H9 (cell line): Measurements from ENCODE around the gene BEST3. TPM values are rescaled to one million over a fixed set of nuclear protein-coding genes. Genes with fewer than 3 reads are reported as not detected.

Experiments used
- DNase-seq: peaks from one replicate; pipeline ENCODE4 v3.0.0-alpha.2; 2017
- H2AFZ ChIP-seq: one replicate; pipeline ENCODE4 v1.6.1; 2013; ENCODE audit warnings: mild to moderate bottlenecking, low read length, control low read depth, moderate library complexity
- H2AK5ac ChIP-seq: 2 replicates; pipeline ENCODE4 v1.6.1; 2013; ENCODE audit warnings: low read length, control low read depth, mixed read lengths; ENCODE audit not compliant: insufficient read length
- H2BK120ac ChIP-seq: one replicate; pipeline ENCODE4 v1.6.1; 2013; ENCODE audit warnings: low read depth, mild to moderate bottlenecking, low read length, control low read depth, inconsistent platforms; ENCODE audit not compliant: poor library complexity, severe bottlenecking
- H2BK12ac ChIP-seq: 2 replicates; pipeline ENCODE4 v1.6.1; 2013; ENCODE audit warnings: low read length, control low read depth, mixed read lengths, low read depth; ENCODE audit not compliant: insufficient read length
- H2BK15ac ChIP-seq: 2 replicates; pipeline ENCODE4 v1.6.1; 2013; ENCODE audit warnings: low read depth, low read length, control low read depth
- H2BK20ac ChIP-seq: one replicate; pipeline ENCODE4 v1.6.1; 2013; ENCODE audit warnings: low read depth, mild to moderate bottlenecking, low read length, control low read depth, inconsistent platforms; ENCODE audit not compliant: poor library complexity, severe bottlenecking
- H2BK5ac ChIP-seq: 2 replicates; pipeline ENCODE4 v1.6.1; 2013; ENCODE audit warnings: low read length, control low read depth, mixed read lengths; ENCODE audit not compliant: insufficient read length
- H3K14ac ChIP-seq: 2 replicates; pipeline ENCODE4 v1.6.1; 2013; ENCODE audit warnings: low read length, control low read depth; ENCODE audit not compliant: insufficient read depth
- H3K18ac ChIP-seq: 2 replicates; pipeline ENCODE4 v1.6.1; 2013; ENCODE audit warnings: low read depth, mild to moderate bottlenecking, mixed read lengths, low read length, control low read depth; ENCODE audit not compliant: insufficient read length
- H3K23ac ChIP-seq: 2 replicates; pipeline ENCODE4 v1.6.1; 2013; ENCODE audit warnings: low read length, control low read depth, mixed read lengths, low read depth; ENCODE audit not compliant: insufficient read length
- H3K23me2 ChIP-seq: 2 replicates; pipeline ENCODE4 v1.6.1; 2013; ENCODE audit warnings: low read depth, mild to moderate bottlenecking, mixed read lengths, low read length, control low read depth; ENCODE audit not compliant: insufficient read length, poor library complexity, severe bottlenecking
- H3K27ac ChIP-seq: 2 replicates; pipeline ENCODE4 v1.5.1; 2013; ENCODE audit warnings: low read length, control low read depth, mixed read lengths, low read depth; ENCODE audit not compliant: insufficient read length
- H3K27me3 ChIP-seq: 2 replicates; pipeline ENCODE4 v1.6.1; 2013; ENCODE audit warnings: low read length, control low read depth, inconsistent platforms; ENCODE audit not compliant: insufficient read depth
- H3K4ac ChIP-seq: 2 replicates; pipeline ENCODE4 v1.6.1; 2013; ENCODE audit warnings: low read depth, mild to moderate bottlenecking, control low read depth, inconsistent platforms, low read length, moderate library complexity
- H3K4me1 ChIP-seq: 2 replicates; pipeline ENCODE4 v1.6.1; 2013; ENCODE audit warnings: low read length, control low read depth, inconsistent platforms; ENCODE audit not compliant: insufficient read depth
- H3K4me2 ChIP-seq: 2 replicates; pipeline ENCODE4 v1.6.1; 2013; ENCODE audit warnings: low read length, control low read depth, mixed read lengths; ENCODE audit not compliant: insufficient read length, insufficient read depth
- H3K56ac ChIP-seq: 2 replicates; pipeline ENCODE4 v1.6.1; 2013; ENCODE audit warnings: low read depth, mild to moderate bottlenecking, mixed read lengths, low read length, control low read depth; ENCODE audit not compliant: insufficient read length
- H3K79me1 ChIP-seq: 2 replicates; pipeline ENCODE4 v1.6.1; 2013; ENCODE audit warnings: low read depth, mild to moderate bottlenecking, moderate library complexity, low read length, control low read depth, inconsistent platforms; ENCODE audit not compliant: insufficient read depth, poor library complexity, severe bottlenecking
- H3K79me2 ChIP-seq: 2 replicates; pipeline ENCODE4 v1.6.1; 2013; ENCODE audit warnings: low read length, control low read depth, inconsistent platforms; ENCODE audit not compliant: insufficient read depth
- H3K9ac ChIP-seq: 2 replicates; pipeline ENCODE4 v1.6.1; 2013; ENCODE audit warnings: low read length, control low read depth, mixed read lengths; ENCODE audit not compliant: insufficient read length; ENCODE audit errors: extremely low read depth
- H3K9me3 ChIP-seq: one replicate; pipeline ENCODE4 v1.6.1; 2013; ENCODE audit warnings: low read depth, low read length, inconsistent platforms; ENCODE audit not compliant: control insufficient read depth
- H3T11ph ChIP-seq: one replicate; pipeline ENCODE4 v1.6.1; 2013; ENCODE audit warnings: mild to moderate bottlenecking, low read length, control low read depth, inconsistent platforms
- H4K20me1 ChIP-seq: one replicate; pipeline ENCODE4 v1.6.1; 2013; ENCODE audit not compliant: control insufficient read depth, insufficient read length, insufficient read depth
- H4K5ac ChIP-seq: 2 replicates; pipeline ENCODE4 v1.6.1; 2013; ENCODE audit warnings: low read depth, mild to moderate bottlenecking, mixed read lengths, low read length, control low read depth; ENCODE audit not compliant: insufficient read length
- H4K8ac ChIP-seq: replicated peaks from 2 replicates; pipeline ENCODE4 v1.6.1; 2013; ENCODE audit warnings: low read length, control low read depth, mixed read lengths, low read depth; ENCODE audit not compliant: insufficient read length
- H4K91ac ChIP-seq: 2 replicates; pipeline ENCODE4 v1.6.1; 2013; ENCODE audit warnings: low read depth, mild to moderate bottlenecking, moderate library complexity, mixed read lengths, low read length, control low read depth; ENCODE audit not compliant: insufficient read length
- H3K27ac Mint-ChIP-seq, 3 experiments: 2 replicates in 2 of 3; 3 replicates in 1 of 3; pipeline ENCODE4 v1.8.0; 2020 to 2021; ENCODE audit warnings: mixed read lengths in 3 of 3, mild to moderate bottlenecking in 1 of 3, moderate library complexity in 1 of 3
- H3K27me3 Mint-ChIP-seq: 2 replicates; pipeline ENCODE4 v1.8.0; 2021; ENCODE audit warnings: low read depth, mild to moderate bottlenecking, moderate library complexity, mixed read lengths
- H3K36me3 Mint-ChIP-seq, 3 experiments: 2 replicates in 2 of 3; 3 replicates in 1 of 3; pipeline ENCODE4 v1.8.0; 2020 to 2021; ENCODE audit warnings: low read depth in 3 of 3, mixed read lengths in 3 of 3; ENCODE audit not compliant: insufficient read depth in 1 of 3
- H3K4me1 Mint-ChIP-seq, 2 experiments: 2 replicates each; pipeline ENCODE4 v1.8.0; 2020; ENCODE audit warnings: mixed read lengths in 2 of 2
- H3K4me3 Mint-ChIP-seq, 2 experiments: 2 replicates in 1 of 2; 3 replicates in 1 of 2; pipeline ENCODE4 v1.8.0; 2020 to 2021; ENCODE audit warnings: mild to moderate bottlenecking in 2 of 2, mixed read lengths in 2 of 2, moderate library complexity in 1 of 2
- H3K9me3 Mint-ChIP-seq, 2 experiments: 2 replicates in 1 of 2; 3 replicates in 1 of 2; pipeline ENCODE4 v1.8.0; 2020; ENCODE audit warnings: mild to moderate bottlenecking in 2 of 2, mixed read lengths in 2 of 2, moderate library complexity in 1 of 2
- WGBS: extraction: QIAGEN DNeasy Blood & Tissue Kit; methylation state at CpG from one replicate; pipeline ENCODE4 v1.1.7; 2013; ENCODE audit warnings: missing lambda C conversion rate, low lambda C conversion rate, mixed read lengths; ENCODE audit not compliant: insufficient read length; ENCODE audit errors: extremely low coverage; 5-methylcytosine and 5-hydroxymethylcytosine counted together
- total RNA-seq: library from RNA; stranded (reverse); gene quantifications from 2 replicates; pipeline ENCODE4 v1.2.1, GENCODE V29; 2021
- TF ChIP-seq, protein P1 (sequence below): fragments of 200-600 bp; sonication (generic); conservative IDR thresholded peaks from 3 replicates; pipeline ENCODE4 v1.8.0; 2021; ENCODE audit warnings: antibody characterized with exemption, mild to moderate bottlenecking

Gene BEST3
- total RNA-seq, 1 experiment from 2014 or later = 0.42 TPM

DNA sequence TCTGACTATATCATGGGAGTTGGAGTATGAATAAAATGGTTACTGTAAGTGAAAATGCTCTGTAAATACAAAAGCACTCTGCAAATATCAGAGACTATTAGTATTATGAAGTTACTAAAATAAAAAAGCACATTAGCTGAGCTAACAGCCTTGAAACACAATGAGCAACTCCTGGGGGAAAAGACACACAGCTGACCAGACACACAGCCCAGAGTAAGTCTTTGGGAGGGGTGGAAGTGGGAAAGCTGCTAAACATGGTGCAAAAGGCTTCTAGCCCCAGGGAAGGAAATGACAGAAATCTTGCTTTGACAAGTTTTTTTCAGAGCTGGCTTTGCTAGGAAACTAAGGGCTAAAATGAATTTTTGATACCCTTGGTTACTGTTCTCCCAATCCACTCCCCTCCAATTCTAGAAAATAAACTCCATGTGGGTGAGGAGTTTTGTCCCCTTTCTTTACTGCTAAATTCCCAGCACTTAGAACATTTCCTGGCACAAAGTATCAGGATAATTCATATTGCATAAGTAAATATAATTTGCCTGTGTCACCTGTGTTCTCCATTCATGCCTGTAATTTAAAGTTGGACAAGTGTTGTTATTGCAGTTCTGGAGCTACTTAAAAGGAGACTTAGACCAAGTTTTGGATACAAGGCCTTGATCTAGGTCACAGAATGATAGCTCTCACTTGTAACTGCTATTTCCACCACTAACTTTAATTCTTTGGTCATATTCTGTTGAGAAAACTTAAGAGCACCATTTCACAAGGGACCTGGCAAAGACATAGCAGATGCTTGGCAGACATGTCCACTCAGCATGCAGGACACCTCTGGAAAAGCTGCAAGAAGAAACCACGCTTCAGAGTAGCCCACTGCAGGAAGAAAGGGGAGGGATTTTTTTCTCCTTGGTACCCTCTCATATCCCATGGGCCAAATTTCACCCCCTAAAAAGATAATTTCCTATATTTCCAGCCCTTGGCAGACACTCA lies 20.5 kb upstream of the BEST3 start:
- Histone ChIP-seq H2AK5ac (no peak overlapping the region), H2BK120ac (no peak overlapping the region), H3K9ac (no peak overlapping the region), H3K4ac (no peak overlapping the region), H3K79me1 (no peaks in the 10 kb centered on the region), H3K27ac (no peak overlapping the region), H3K14ac (no peak overlapping the region), H3K9me3 (no peaks in the 10 kb centered on the region), H2BK12ac (no peak overlapping the region), H3K79me2 (no peaks in the 10 kb centered on the region), H2BK20ac (no peak overlapping the region), H2AFZ (no peak overlapping the region), H4K8ac (no peak overlapping the region), H3K56ac (no peak overlapping the region), H4K91ac (no peak overlapping the region), H3K23ac (no peak overlapping the region), H3K4me2 (no peak overlapping the region), H3K4me1 (no peaks in the 10 kb centered on the region; the same call in 1 of the 2 replicates), H3K23me2 (no peaks in the 10 kb centered on the region), H4K5ac (no peak overlapping the region), H2BK5ac (no peak overlapping the region), H2BK15ac (no peak overlapping the region), H3K18ac (no peak overlapping the region), H4K20me1 (no peaks in the 10 kb centered on the region), H3K27me3 (no peaks in the 10 kb centered on the region), H3T11ph (no peak overlapping the region)
- no CpG with 5 or more reads among the region's 1 CpG for WGBS
- peaks cover 3 to 6% of the 10 kb centered on the region in 2 experiments for H3K4me1 Mint-ChIP-seq
- no peaks in the 10 kb centered on the region for H3K36me3 Mint-ChIP-seq
- H3K27ac Mint-ChIP-seq = no peak overlapping the region
- DNase-seq = no peak
- H3K27me3 Mint-ChIP-seq = no peaks in the 10 kb centered on the region
- H3K4me3 Mint-ChIP-seq = no peak overlapping the region
- TF ChIP-seq, protein P1, sequence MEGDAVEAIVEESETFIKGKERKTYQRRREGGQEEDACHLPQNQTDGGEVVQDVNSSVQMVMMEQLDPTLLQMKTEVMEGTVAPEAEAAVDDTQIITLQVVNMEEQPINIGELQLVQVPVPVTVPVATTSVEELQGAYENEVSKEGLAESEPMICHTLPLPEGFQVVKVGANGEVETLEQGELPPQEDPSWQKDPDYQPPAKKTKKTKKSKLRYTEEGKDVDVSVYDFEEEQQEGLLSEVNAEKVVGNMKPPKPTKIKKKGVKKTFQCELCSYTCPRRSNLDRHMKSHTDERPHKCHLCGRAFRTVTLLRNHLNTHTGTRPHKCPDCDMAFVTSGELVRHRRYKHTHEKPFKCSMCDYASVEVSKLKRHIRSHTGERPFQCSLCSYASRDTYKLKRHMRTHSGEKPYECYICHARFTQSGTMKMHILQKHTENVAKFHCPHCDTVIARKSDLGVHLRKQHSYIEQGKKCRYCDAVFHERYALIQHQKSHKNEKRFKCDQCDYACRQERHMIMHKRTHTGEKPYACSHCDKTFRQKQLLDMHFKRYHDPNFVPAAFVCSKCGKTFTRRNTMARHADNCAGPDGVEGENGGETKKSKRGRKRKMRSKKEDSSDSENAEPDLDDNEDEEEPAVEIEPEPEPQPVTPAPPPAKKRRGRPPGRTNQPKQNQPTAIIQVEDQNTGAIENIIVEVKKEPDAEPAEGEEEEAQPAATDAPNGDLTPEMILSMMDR = no peak
- H3K9me3 Mint-ChIP-seq = no peaks in the 10 kb centered on the region
